Measurements from ENCODE around the gene FOXG1.

Gene FOXG1

DNA sequence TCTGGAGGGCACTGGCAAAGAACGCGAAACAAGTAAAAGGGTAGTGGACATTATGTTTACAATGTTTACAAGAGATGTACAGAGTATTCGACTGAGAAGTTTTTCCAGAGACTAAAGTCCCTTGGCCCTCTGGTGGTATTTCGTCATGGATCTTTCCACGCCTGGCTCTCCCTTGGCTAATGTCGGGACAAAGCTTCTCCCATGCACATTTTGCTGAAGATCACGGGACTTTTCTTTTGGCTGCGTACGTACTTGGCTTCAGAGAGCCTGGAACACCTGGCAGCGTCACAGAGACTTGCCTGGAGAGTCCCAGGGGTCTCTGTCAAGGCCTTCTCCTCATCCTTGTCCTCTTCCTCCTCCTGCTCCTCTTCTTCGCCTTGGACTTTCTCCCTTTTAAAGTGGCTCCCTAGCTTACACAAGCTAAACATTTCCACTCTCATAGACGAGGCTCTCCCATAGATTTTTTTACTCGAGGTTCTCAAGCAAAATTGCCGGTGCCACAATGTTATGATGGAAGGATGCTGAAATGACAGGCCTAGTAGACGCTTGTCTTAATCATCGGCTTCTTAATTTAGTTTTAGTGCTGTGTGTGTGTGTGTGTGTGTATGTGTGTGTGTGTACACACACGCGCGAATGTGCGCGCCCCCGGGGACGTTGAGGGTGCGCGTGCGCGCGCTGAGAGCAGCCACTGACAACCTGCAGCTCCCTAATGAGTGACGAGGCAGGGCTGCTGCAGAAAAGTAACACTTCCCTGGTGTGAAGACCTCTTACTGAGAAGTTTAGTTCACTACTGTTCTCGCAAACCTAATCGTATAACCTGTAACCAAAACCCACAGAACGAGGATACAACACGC is 4.9 kb upstream of the FOXG1 start:
- no peak for DNase-seq (ENCODE audit: low read depth in 2 of 2)

DNA sequence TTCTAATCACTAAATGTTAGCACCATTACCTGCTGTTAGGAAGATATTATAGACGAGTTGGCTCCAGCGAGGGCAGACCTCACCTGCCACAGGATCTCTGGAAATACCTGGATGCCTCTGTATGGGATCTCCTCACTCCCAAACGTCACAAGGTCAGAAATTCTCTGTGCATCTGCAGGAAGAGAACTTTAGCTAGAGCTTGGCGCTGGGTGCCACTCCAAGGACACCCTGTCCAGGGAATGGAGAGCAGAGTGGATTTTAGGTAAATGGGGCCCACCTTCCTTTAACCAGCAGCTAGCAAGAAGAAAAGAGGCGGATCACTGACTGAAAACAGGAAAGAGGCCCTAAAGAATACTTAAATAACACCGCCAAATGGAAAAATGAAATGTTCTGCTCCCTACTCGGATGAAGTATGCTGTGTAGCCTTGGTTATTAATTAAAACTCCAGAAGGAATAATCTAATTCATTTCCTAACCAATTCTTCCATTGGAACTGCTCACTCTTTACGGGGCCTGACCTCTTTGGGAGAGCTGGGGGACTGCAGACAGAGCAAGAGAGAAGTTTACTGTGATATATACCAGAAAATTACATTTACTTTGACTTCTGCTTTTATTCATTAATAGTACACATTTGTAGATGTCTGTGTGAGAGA is 4.2 kb upstream of the FOXG1 start:
- no peak for DNase-seq (ENCODE audit: low read depth in 2 of 2)

DNA sequence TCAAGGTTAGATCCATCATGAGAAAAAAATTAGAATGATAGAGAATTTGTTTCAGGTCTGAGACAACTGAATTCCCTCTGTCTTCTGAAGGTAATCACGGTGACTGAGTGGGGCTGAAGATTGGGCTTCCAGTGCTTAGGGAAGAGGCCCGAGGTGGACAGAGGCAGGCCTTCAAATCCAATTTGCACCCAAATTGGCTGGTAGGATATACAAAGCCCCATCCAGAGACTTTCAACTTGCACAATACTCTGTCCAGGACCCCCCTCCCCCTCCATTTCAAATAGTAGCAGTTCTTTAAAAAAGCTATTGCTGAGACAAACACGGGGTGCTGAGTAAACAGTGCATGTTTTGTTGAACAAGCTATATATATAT is 3.6 kb upstream of the FOXG1 start:
- no peak for DNase-seq (ENCODE audit: low read depth in 2 of 2)

DNA sequence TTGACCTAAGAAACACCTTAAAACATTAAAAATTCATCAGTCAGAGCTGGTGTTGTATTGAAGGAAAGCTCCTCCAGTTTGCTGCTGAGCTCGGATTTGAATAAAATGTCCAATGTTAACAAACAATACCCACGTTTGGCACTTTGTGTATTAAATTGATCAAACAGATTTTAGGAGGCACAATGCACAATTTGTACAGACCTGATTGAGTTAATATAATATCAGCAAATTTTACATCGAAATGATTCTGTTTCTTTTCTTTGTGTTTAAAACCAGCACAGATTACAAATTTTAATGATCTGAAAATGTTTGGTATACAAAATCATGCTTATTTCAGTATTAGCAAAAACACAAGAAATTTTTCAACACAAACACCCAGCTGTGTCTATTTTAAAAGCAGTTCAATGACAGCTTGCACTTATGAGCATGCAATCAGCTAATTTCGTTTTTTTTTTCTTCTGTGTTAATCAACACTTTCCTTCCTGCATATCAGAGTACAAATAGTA is 2.8 kb upstream of the FOXG1 start:
- DNase-seq (ENCODE audit: low read depth in 2 of 2), result no peak

DNA sequence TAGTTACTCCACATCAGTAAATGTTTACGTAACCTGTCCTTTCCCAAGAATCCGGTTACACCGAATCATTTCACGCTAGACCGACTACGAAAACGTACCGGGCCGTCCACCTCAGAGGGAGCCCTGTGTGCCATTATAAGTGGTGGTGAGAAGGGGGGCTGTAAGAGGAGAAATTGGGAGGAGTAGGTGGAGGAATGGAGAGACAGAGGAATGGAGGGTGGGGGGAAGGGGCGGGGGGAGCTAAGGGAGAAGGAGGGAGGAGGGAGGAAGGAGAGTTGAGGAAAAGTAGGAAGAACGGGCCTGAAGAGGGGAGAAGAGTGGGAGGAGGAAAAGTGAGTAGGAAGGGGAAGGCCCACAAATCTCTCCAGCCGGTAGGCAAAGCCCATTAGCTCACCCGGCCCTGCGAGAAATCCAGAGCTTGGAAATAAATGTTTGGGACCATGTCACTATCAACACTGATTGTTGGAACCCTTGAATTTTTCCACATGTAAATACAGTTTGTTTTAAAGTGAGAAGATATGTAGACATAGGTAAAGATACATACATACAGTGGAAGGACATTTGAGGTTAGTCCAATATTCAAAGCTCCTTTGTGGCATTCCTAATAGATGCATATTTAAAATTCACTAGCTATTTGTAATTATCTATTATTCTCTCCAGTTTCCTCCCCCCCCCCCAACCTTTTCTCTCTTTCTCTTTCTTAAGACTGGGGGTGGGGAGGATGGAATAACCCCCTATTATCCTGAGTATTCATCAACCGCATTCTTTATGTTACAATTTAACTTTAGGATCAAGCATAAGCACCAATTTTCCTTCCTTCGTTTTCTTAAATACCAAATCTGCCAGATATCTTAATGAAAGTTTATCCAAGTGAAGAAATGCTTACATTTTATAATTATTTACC is 2.1 kb upstream of the FOXG1 start:
- no peak for DNase-seq (ENCODE audit: low read depth in 2 of 2)

DNA sequence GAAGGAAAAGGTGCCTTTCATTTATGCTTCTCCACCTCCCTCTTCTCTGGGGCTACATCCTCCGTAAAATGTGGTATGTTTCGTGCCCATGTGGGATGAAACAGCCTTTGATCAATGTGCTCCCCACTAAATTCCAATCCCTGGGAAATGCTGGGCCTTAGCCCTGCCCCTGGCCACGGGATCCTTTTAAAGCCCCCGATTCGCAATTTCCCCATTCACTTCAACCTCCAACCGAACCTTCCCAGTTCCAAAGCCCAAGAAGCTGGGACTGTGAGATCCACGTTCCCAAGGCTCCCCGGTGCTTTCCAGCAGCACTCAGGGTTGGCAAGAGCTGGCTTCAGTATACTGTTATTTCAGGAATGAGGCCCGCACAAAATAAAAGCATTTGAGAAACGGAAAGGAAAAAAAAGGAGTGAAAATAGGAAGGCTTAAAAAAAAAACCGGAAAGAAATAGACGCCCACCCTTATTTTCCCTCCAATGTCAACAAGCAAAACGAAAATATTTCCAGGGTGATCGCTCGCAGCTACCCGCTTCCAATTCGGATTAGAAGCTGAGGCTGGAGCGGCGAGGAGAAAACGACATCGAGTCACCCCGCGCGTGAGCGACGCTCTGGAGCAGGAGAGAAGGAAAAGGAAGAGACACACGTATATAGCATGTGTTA is 1.3 kb upstream of the FOXG1 start:
- DNase-seq (ENCODE audit: low read depth in 2 of 2), result no peak

DNA sequence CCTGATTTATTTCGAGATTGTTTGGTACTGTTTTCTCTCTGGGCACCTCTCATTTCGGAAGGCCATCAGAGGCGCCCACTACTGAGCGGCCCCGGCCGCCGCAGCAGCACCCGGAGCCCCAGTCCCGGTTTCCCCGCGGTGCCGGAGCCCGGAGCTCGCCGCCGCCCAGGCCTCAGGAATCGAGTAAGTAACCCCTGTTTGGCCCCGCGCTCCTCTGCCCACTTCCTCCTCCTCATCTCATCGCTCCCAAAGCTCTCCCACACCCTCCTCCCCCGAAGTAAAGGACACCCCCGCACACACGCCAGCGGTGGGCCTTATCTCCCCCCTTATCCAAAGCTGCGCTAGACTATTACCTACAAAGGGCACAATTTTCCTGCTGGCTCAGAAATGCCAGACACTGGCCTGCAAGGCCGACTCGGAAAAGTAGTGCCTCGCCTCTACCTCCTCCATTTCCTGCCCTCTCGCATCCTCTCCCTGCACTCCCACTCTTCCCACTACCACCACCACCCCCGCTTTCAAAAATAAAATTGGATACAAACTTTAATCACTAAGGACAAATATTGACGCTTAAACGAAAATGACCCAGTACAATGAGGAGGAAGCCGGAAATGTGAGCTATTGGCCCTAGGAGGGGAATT is 637 bp upstream of the FOXG1 start:
- no peak for DNase-seq (ENCODE audit: low read depth in 2 of 2)

DNA sequence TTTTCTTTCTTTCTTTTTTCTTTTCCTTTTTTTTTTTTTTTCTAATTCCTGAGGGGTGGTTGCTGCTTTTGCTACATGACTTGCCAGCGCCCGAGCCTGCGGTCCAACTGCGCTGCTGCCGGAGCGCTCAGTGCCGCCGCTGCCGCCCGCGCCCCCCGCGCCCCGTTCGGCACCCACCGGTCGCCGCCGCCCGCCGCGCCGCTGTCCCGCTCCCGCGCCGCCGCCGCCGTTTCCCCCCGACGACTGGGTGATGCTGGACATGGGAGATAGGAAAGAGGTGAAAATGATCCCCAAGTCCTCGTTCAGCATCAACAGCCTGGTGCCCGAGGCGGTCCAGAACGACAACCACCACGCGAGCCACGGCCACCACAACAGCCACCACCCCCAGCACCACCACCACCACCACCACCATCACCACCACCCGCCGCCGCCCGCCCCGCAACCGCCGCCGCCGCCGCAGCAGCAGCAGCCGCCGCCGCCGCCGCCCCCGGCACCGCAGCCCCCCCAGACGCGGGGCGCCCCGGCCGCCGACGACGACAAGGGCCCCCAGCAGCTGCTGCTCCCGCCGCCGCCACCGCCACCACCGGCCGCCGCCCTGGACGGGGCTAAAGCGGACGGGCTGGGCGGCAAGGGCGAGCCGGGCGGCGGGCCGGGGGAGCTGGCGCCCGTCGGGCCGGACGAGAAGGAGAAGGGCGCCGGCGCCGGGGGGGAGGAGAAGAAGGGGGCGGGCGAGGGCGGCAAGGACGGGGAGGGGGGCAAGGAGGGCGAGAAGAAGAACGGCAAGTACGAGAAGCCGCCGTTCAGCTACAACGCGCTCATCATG is 654 bp downstream of the FOXG1 start:
- no peak for DNase-seq (ENCODE audit: low read depth in 2 of 2)

DNA sequence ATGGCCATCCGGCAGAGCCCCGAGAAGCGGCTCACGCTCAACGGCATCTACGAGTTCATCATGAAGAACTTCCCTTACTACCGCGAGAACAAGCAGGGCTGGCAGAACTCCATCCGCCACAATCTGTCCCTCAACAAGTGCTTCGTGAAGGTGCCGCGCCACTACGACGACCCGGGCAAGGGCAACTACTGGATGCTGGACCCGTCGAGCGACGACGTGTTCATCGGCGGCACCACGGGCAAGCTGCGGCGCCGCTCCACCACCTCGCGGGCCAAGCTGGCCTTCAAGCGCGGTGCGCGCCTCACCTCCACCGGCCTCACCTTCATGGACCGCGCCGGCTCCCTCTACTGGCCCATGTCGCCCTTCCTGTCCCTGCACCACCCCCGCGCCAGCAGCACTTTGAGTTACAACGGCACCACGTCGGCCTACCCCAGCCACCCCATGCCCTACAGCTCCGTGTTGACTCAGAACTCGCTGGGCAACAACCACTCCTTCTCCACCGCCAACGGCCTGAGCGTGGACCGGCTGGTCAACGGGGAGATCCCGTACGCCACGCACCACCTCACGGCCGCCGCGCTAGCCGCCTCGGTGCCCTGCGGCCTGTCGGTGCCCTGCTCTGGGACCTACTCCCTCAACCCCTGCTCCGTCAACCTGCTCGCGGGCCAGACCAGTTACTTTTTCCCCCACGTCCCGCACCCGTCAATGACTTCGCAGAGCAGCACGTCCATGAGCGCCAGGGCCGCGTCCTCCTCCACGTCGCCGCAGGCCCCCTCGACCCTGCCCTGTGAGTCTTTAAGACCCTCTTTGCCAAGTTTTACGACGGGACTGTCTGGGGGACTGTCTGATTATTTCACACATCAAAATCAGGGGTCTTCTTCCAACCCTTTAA is 1.5 kb downstream of the FOXG1 start:
- DNase-seq (ENCODE audit: low read depth in 2 of 2), result no peak

DNA sequence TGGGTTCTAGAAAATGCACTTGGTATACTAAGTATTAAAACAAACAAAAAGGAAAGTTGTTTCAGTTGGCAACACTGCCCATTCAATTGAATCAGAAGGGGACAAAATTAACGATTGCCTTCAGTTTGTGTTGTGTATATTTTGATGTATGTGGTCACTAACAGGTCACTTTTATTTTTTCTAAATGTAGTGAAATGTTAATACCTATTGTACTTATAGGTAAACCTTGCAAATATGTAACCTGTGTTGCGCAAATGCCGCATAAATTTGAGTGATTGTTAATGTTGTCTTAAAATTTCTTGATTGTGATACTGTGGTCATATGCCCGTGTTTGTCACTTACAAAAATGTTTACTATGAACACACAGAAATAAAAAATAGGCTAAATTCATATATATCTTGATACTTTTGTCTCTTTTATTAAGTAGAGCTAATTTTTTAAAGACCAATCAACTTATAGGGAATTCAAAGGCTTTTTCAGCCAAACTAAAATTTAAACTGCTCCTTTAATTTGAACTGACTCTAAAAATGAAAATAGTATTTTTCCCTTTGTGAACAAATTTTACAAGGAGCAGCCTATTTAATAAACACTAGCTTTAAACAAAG is 2.8 kb downstream of the FOXG1 start:
- DNase-seq (ENCODE audit: low read depth in 2 of 2), result no peak

DNA sequence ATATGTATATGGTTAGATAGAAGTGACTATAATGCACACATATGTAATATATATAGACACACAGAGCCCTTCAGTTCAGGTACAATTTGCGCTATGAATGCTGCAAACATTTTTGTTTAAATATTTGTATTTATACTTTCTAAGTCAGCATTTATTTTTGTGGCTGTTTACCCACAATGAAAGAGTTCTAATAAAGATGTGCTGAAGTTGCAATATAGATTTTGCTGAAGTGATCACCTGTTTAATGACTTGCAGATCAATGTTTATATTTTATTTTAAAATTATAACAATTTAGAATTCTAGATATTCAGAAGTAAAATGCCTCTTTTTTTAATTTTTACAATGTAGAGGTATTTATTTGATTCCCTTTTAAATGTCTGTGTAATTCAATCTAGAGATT is 3.5 kb downstream of the FOXG1 start:
- no peak for DNase-seq (ENCODE audit: low read depth in 2 of 2)

DNA sequence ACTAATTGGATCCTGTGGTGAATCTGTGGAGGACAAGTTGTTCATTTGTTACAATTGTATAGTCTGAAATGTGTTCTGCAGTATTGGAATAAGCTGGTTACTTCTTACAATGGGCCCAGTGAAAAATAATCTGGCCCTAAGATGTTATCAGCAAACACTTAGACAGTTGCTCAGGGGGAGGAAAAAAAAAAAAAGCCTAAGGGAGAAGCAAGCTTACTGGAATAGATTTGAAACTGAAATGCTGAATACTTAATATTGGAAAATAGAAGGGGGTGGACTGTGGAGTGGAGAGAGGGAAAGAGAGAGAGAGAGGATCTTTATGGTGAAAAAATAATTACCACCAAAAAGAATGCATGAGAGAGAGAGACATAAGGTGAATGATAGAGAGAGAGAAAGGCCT is 4.0 kb downstream of the FOXG1 start:
- no peak for DNase-seq (ENCODE audit: low read depth in 2 of 2)

DNA sequence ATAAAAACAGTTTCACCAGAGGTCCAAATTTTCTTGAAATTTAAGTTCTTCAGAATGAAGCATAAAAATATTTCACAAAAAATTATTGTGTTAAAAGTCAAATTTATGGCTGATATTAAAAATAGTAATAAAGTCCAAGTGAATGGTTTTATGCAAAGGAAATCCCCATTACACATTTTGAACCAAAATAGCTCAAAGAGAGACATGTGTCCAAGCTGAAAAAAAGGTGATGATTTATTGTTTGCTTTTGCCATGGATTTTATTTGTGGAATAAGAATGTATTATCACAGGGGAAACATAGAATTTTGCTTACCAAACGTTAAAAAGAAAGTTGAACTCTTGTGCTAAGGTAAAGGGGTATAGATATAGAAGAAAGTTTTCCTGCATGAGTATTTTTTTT is 4.6 kb downstream of the FOXG1 start:
- no peak for DNase-seq (ENCODE audit: low read depth in 2 of 2)

DNA sequence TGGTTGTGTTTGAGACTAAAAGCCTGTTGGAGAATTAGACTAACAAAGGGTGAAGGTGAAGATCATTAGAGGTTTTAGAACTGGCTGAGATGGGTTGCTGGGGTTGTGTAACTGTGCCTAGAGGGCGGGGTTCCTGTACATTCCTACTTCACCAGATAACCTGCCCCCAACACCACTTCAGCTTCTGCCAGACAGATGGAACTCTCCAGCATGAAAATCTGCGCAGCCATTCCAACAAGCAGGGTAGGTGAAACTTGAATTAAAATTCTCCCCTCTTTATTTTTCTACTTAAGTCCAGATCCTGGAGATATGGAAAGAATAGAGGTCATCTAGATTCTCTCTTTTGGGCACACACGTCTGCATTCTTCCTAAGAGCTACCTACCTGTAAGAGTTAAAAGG is 6.0 kb downstream of the FOXG1 start:
- no peak for DNase-seq (ENCODE audit: low read depth in 2 of 2)

DNA sequence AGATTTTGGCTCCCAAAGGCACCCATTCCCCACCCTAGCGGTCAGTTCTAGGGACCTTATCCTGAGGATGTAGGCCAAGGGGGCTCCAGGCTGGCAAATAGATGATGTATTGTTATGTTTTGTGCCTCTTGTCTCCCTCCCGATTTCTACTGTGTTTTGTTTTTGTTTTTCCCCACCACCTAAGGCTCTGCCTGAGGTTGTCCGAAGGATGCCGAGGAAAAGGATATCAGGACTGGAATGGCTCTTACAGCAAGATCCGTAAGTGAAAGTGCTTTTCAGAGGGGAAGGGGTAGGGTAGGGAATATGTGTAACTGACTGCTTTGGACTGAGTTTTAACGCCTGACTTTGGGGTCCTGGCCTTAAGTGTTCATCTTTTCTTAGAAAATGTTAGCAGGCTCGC is 6.6 kb downstream of the FOXG1 start:
- no peak for DNase-seq (ENCODE audit: low read depth in 2 of 2)

DNA sequence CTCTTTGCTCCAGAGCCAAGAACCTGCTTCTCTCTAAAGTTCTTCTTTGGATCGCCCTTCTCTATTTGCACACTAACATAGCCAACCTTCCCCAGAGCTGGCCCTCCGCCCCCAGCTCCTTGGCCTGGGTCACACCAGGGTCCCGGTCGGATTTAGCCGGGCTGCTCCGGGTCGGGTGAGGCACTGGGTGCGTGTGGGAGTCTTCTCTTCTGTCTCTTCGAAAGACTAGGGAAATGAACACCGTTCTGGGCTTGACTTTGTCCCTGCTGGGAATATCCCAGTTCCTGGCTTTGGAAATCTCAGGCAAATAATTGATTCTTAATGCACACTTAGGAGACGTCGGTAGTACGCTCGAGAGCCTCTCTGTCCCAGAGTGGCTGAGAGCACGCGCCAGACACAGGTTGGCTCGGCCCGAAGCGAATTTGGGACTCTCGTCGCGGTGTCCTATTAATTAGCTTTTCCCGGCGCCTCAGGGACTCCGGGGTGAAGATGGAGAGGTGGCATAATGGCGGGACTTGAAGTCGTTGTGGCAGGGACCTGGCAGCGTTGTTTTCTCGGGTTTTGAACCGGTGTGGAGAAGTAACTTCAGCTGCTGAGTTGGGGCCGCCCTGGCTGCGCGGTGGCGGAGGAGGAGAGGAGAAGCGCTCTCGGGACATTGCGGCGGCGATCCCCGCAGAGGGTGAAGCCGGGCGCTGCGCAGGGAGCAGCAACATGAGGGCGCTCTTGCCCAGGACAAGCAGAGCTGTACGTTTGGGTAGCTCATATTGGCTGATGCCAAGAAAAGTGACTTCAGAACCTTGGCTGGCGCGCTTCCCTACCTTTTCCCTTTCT is 7.5 kb downstream of the FOXG1 start:
- no peak for DNase-seq (ENCODE audit: low read depth in 2 of 2)

DNA sequence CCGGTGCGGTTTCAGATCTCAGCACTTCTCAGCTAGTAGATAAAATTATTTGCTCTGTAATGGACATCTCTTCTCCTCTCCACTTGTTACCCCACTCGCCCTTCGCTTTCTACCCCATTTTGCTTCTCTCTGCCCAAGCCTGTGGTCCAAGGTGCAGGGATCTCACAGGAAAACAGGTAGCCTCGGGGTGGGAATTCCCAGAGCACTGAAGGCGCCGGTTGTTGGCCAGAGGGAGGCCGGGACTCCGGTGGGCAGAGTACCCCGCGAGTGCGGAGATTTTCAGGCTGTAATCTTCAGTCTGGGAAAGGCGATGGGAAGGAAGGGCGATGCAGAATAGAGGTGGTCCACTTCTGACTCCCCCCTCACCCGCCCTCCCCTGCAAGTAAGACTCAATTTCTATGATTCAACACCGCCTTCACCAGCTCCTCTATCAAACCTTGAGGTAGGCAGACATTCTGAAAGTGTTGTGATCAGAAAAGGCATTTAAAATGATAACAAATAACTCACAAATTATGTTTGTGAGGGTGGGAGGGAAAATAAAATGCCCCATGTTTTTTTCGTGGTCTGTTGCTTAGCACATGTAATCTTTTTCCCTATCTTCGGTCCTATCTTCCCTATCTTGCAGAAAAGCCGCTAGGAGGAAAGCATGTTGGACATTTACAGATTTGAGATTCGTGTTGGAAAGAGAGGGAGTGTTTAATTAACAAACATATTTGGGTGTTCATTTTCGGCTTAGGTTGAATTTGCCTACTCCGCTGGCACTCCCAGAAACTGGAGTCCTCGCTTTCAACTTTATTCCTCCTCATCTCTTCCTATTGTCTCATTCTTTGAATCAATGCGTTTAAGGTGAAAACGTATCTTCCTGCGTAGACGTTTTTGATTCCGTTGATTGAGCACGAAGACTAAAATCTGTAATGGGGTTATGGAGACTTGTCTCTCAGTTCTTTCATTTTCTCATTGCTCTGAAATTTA is 8.5 kb downstream of the FOXG1 start:
- no peak for DNase-seq (ENCODE audit: low read depth in 2 of 2)
